K562 (cell line): ENCODE measurements around the gene B3GALT4. TPM values are rescaled to one million over a fixed set of nuclear protein-coding genes. Genes with fewer than 3 reads are reported as not detected.
A peak's percentile ranks its signal among the peaks of the same experiment; 100 is the strongest.

Experiments used
- BRCA1 ChIP-seq, 2 experiments: fragments of 450-650 bp in 1 of 2; sonication (generic) in 1 of 2; formaldehyde crosslinking in 1 of 2; IDR thresholded peaks; 2 replicates each; pipeline versions ENCODE4 v1.5.0 to v1.6.1; 2017 to 2020; ENCODE audit warnings: mild to moderate bottlenecking in 1 of 2, missing genetic modification reagents in 1 of 2
- DMBX1 ChIP-seq: fragments of 250-450 bp; sonication (Bioruptor Pico); IDR thresholded peaks from 2 replicates; pipeline ENCODE4 v1.8.0; 2022; ENCODE audit warnings: inconsistent platforms, mild to moderate bottlenecking, moderate library complexity, borderline replicate concordance
- DNMT1 ChIP-seq: fragments of 450-650 bp; IDR thresholded peaks from 2 replicates; pipeline ENCODE4 v1.6.1; 2016; ENCODE audit warnings: antibody characterized with exemption, mild to moderate bottlenecking
- FOXA1 ChIP-seq: fragments of 450-650 bp; IDR thresholded peaks from 2 replicates; pipeline ENCODE4 v1.6.1; 2016; ENCODE audit warnings: mild to moderate bottlenecking, borderline replicate concordance
- HMG20B ChIP-seq: fragments of 250-450 bp; sonication (Bioruptor Pico); IDR thresholded peaks from 2 replicates; pipeline ENCODE4 v1.5.0; 2021; ENCODE audit warnings: mild to moderate bottlenecking
- KLF1 ChIP-seq: fragments of 450-650 bp; IDR thresholded peaks from 2 replicates; pipeline ENCODE4 v1.6.1; 2016; ENCODE audit warnings: missing genetic modification characterization, missing compliant biosample characterization
- MEF2D ChIP-seq: conservative IDR thresholded peaks from 2 replicates; pipeline ENCODE4 v1.6.1; 2016; ENCODE audit warnings: low read depth, missing genetic modification characterization, missing compliant biosample characterization
- MTA3 ChIP-seq: fragments of 450-650 bp; formaldehyde crosslinking; IDR thresholded peaks from 2 replicates; pipeline ENCODE4 v1.6.1; 2017; ENCODE audit warnings: mild to moderate bottlenecking, borderline replicate concordance
- NEUROD1 ChIP-seq: fragments of 150-350 bp; IDR thresholded peaks from 2 replicates; pipeline ENCODE4 v1.6.1; 2014; ENCODE audit warnings: borderline replicate concordance, low read length, low read depth; ENCODE audit not compliant: partially characterized antibody
- NONO ChIP-seq, 2 experiments: fragments of 200-400 bp in 1 of 2; fragments of 450-650 bp in 1 of 2; formaldehyde crosslinking in 1 of 2; IDR thresholded peaks; 2 replicates each; pipeline ENCODE4 v1.6.1; 2017; ENCODE audit warnings: low read depth in 2 of 2, mild to moderate bottlenecking in 2 of 2, moderate library complexity in 2 of 2, low read length in 1 of 2
- NRF1 ChIP-seq, 2 experiments: fragments of 450-650 bp; IDR thresholded peaks in 1 of 2; conservative IDR thresholded peaks in 1 of 2; 2 replicates each; pipeline ENCODE4 v1.6.1; 2014; ENCODE audit warnings: mild to moderate bottlenecking in 2 of 2
- PREB ChIP-seq: sonication (generic); formaldehyde crosslinking; IDR thresholded peaks from 2 replicates; pipeline ENCODE4 v1.8.1; 2023; ENCODE audit warnings: mild to moderate bottlenecking, missing genetic modification reagents
- PRMT5 ChIP-seq: sonication (generic); formaldehyde crosslinking; IDR thresholded peaks from 2 replicates; pipeline ENCODE4 v1.5.0; 2020; ENCODE audit warnings: missing genetic modification reagents
- SIRT6 ChIP-seq: IDR thresholded peaks from one replicate; pipeline ENCODE4 v1.6.1; 2012; ENCODE audit warnings: low read depth, mild to moderate bottlenecking, control low read depth, inconsistent platforms, low read length, moderate library complexity
- SRSF1 ChIP-seq: fragments of 200-400 bp; formaldehyde crosslinking; IDR thresholded peaks from 2 replicates; pipeline ENCODE4 v1.6.1; 2017; ENCODE audit warnings: mild to moderate bottlenecking, low read depth, low read length, moderate library complexity
- U2AF1 ChIP-seq: fragments of 200-400 bp; formaldehyde crosslinking; optimal IDR thresholded peaks from 2 replicates; pipeline ENCODE3; 2017; ENCODE audit warnings: mild to moderate bottlenecking, low read depth, low read length, moderate library complexity
- XRCC3 ChIP-seq: fragments of 450-650 bp; IDR thresholded peaks from 2 replicates; pipeline ENCODE4 v1.6.1; 2017; ENCODE audit warnings: mild to moderate bottlenecking, moderate library complexity
- XRCC4 ChIP-seq: IDR thresholded peaks from one replicate; pipeline ENCODE4 v1.6.1; 2011; ENCODE audit not compliant: insufficient read depth, insufficient read length; ENCODE audit errors: extremely low read depth
- ZNF134 ChIP-seq: fragments of 250-450 bp; sonication (Bioruptor Pico); conservative IDR thresholded peaks from 2 replicates; pipeline ENCODE4 v1.4.0; 2020
- ZNF3 ChIP-seq: fragments of 250-450 bp; sonication (Bioruptor Pico); IDR thresholded peaks from 2 replicates; pipeline ENCODE4 v1.5.0; 2021; ENCODE audit warnings: mild to moderate bottlenecking, moderate library complexity
- ZZZ3 ChIP-seq: fragments of 450-650 bp; IDR thresholded peaks from 2 replicates; pipeline ENCODE4 v1.6.1; 2016; ENCODE audit warnings: antibody characterized with exemption, mild to moderate bottlenecking, moderate library complexity
- polyA plus RNA-seq, 8 experiments: library from polyadenylated mRNA; depleted of rRNA in 4 of 8; stranded (reverse) in 5 of 8; unstranded in 3 of 8; fragments of >200 nt; fragmentation: Nextera tagmentation in 2 of 8; fragmentation: Illumina TruSeq in 1 of 8; extraction: Ambion mirVana in 2 of 8; extraction: Trizol in 1 of 8; gene quantifications; 2 replicates each; pipeline versions ENCODE4 v1.2.1 to v1.2.3, GENCODE V29; 2011 to 2014; ENCODE audit warnings: inconsistent platforms in 1 of 8, missing spikeins in 1 of 8
- total RNA-seq, 7 experiments: library from RNA; depleted of rRNA in 6 of 7; stranded (reverse); fragments of >200 nt in 6 of 7; fragmentation: Illumina TruSeq in 2 of 7; extraction: Trizol in 2 of 7; gene quantifications; 2 replicates each; pipeline versions ENCODE4 v1.2.1 to v1.2.3, GENCODE V29; 2011 to 2021; ENCODE audit warnings: low replicate concordance in 1 of 7
- TF ChIP-seq, protein P1 (sequence below): fragments of 250-450 bp; sonication (Bioruptor Pico); IDR thresholded peaks from 2 replicates; pipeline ENCODE4 v1.4.0; 2020; ENCODE audit warnings: mild to moderate bottlenecking, moderate library complexity
- TF ChIP-seq, protein P2 (sequence below): IDR thresholded peaks from 3 replicates; pipeline ENCODE4 v1.6.1; 2011; ENCODE audit warnings: borderline replicate concordance, mild to moderate bottlenecking, moderate library complexity; ENCODE audit not compliant: insufficient read length; ENCODE audit errors: extremely low read depth

Gene B3GALT4
- total and polyA plus RNA-seq, 9 of the 15 experiments (the other 6 are each of a cell fraction or from before 2014, with no cell fraction given), result 0.11 to 1.3 (median 0.53) TPM; not detected in 1

GRCh38 chr6:33272275-33273128 is 4.4 kb upstream of the B3GALT4 start (continued):
- TF ChIP-seq ZNF3 (CRISPR knock-in tag) (no peak), ZNF134 (CRISPR knock-in tag) (no peak), ZZZ3 (peak; percentile 86; the same call in 1 of the 2 replicates), XRCC4 (no peak), U2AF1 (no peak), PREB (CRISPR knock-in tag) (peak; percentile 96; the same call in 1 of the 2 replicates), SIRT6 (peak; percentile 26), DMBX1 (CRISPR knock-in tag) (no peak), MTA3 (no peak), PRMT5 (no peak), BRCA1 (IDR thresholded peaks at IDR 0.05) (no peak), BRCA1 (CRISPR knock-in tag; IDR thresholded peaks at IDR 0.05) (no peak), NEUROD1 (no peak), MEF2D (tag) (no peak), FOXA1 (no peak), NONO (IDR thresholded peaks at IDR 0.05; ENCODE audit: low read depth in 2 of 2, low read length in 1 of 2) (peak in 1 of 2 experiments; percentile 11; a peak in 1 of 4 replicates), HMG20B (CRISPR knock-in tag) (no peak), SRSF1 (no peak), DNMT1 (no peak), NRF1 (conservative IDR thresholded peaks at IDR 0.05 in 1 of 2, IDR thresholded peaks at IDR 0.05 in 1 of 2) (no peak), XRCC3 (no peak), KLF1 (tag) (no peak)
- TF ChIP-seq, protein P1, sequence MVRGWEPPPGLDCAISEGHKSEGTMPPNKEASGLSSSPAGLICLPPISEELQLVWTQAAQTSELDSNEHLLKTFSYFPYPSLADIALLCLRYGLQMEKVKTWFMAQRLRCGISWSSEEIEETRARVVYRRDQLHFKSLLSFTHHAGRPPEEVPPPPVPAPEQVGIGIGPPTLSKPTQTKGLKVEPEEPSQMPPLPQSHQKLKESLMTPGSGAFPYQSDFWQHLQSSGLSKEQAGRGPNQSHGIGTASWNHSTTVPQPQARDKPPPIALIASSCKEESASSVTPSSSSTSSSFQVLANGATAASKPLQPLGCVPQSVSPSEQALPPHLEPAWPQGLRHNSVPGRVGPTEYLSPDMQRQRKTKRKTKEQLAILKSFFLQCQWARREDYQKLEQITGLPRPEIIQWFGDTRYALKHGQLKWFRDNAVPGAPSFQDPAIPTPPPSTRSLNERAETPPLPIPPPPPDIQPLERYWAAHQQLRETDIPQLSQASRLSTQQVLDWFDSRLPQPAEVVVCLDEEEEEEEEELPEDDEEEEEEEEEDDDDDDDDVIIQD (CRISPR knock-in tag), result no peak
- TF ChIP-seq, protein P2, sequence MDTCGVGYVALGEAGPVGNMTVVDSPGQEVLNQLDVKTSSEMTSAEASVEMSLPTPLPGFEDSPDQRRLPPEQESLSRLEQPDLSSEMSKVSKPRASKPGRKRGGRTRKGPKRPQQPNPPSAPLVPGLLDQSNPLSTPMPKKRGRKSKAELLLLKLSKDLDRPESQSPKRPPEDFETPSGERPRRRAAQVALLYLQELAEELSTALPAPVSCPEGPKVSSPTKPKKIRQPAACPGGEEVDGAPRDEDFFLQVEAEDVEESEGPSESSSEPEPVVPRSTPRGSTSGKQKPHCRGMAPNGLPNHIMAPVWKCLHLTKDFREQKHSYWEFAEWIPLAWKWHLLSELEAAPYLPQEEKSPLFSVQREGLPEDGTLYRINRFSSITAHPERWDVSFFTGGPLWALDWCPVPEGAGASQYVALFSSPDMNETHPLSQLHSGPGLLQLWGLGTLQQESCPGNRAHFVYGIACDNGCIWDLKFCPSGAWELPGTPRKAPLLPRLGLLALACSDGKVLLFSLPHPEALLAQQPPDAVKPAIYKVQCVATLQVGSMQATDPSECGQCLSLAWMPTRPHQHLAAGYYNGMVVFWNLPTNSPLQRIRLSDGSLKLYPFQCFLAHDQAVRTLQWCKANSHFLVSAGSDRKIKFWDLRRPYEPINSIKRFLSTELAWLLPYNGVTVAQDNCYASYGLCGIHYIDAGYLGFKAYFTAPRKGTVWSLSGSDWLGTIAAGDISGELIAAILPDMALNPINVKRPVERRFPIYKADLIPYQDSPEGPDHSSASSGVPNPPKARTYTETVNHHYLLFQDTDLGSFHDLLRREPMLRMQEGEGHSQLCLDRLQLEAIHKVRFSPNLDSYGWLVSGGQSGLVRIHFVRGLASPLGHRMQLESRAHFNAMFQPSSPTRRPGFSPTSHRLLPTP, result no peak
